Calu3 (cell line): ENCODE results near the gene NKG7. TPM values are rescaled to one million over a fixed set of nuclear protein-coding genes. Genes with fewer than 3 reads are reported as not detected.

Source experiments
- BruUV-seq: library from RNA; stranded (reverse); fragments of 400-500 nt; replicated peaks from 2 replicates; lab custom pipeline; 2021; lab: Mats Ljungman, UMichigan
- CTCF ChIA-PET: fragments of 300-600 bp; sonication (Branson Sonifier 250); formaldehyde crosslinking; loops from one replicate; lab custom pipeline; 2022; ENCODE audit warnings: antibody characterized with exemption; lab: Charles Lee
- DNase-seq: peaks from one replicate; pipeline ENCODE4 v3.0.0; 2022
- H3K27ac Mint-ChIP-seq: one replicate; pipeline ENCODE4 v1.8.0; 2022; ENCODE audit warnings: mixed read lengths; ENCODE audit not compliant: unreplicated experiment
- H3K27me3 Mint-ChIP-seq: one replicate; pipeline ENCODE4 v1.8.0; 2022; ENCODE audit warnings: mixed read lengths; ENCODE audit not compliant: unreplicated experiment
- H3K36me3 Mint-ChIP-seq: one replicate; pipeline ENCODE4 v1.8.0; 2022; ENCODE audit warnings: mild to moderate bottlenecking, moderate library complexity, mixed read lengths; ENCODE audit not compliant: insufficient read depth, unreplicated experiment
- H3K4me1 Mint-ChIP-seq: one replicate; pipeline ENCODE4 v1.8.0; 2022; ENCODE audit warnings: mild to moderate bottlenecking, low read depth, mixed read lengths; ENCODE audit not compliant: unreplicated experiment
- H3K4me3 Mint-ChIP-seq: one replicate; pipeline ENCODE4 v1.8.0; 2022; ENCODE audit warnings: mild to moderate bottlenecking, low read depth, moderate library complexity, mixed read lengths; ENCODE audit not compliant: unreplicated experiment
- H3K9me3 Mint-ChIP-seq: one replicate; pipeline ENCODE4 v1.8.0; 2022; ENCODE audit warnings: low read depth, mixed read lengths; ENCODE audit not compliant: unreplicated experiment
- intact Hi-C: fragments of 100-400 bp; cut with micrococcal nuclease; formaldehyde crosslinking; loops from one replicate; pipeline ENCODE4 v1.10.0; 2022; ENCODE audit not compliant: unreplicated experiment
- total RNA-seq: library from RNA; stranded (reverse); gene quantifications from 2 replicates; pipeline ENCODE4 v1.2.3, GENCODE V29; 2022
- TF ChIP-seq, protein P1 (sequence below): fragments of 200-600 bp; IDR thresholded peaks from one replicate; pipeline ENCODE4 v1.8.0; 2022; ENCODE audit warnings: antibody characterized with exemption; ENCODE audit not compliant: unreplicated experiment

Gene NKG7
- total RNA-seq, 1 experiment from 2014 or later, result not detected

GRCh38 chr19:51331193-51331592, 41.3 kb downstream of the NKG7 start:
- BruUV-seq, result no TSS peak
- Mint-ChIP-seq H3K27ac (no peak overlapping the region), H3K9me3 (peaks cover 6% of the 10 kb centered on the region), H3K4me3 (no peak overlapping the region), H3K27me3 (peaks cover 23% of the 10 kb centered on the region), H3K4me1 (peaks cover 8% of the 10 kb centered on the region), H3K36me3 (peaks cover 4% of the 10 kb centered on the region)
- intact Hi-C loops, result no loop called here
- no peak for DNase-seq
- CTCF ChIA-PET, result no interaction called here
- TF ChIP-seq, protein P1, sequence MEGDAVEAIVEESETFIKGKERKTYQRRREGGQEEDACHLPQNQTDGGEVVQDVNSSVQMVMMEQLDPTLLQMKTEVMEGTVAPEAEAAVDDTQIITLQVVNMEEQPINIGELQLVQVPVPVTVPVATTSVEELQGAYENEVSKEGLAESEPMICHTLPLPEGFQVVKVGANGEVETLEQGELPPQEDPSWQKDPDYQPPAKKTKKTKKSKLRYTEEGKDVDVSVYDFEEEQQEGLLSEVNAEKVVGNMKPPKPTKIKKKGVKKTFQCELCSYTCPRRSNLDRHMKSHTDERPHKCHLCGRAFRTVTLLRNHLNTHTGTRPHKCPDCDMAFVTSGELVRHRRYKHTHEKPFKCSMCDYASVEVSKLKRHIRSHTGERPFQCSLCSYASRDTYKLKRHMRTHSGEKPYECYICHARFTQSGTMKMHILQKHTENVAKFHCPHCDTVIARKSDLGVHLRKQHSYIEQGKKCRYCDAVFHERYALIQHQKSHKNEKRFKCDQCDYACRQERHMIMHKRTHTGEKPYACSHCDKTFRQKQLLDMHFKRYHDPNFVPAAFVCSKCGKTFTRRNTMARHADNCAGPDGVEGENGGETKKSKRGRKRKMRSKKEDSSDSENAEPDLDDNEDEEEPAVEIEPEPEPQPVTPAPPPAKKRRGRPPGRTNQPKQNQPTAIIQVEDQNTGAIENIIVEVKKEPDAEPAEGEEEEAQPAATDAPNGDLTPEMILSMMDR, result no peak

- intact Hi-C loops, result no loop called here
- DNase-seq, result no peak
- H3K4me1 Mint-ChIP-seq, result peaks cover 8% of the 10 kb centered on the region
- peaks cover 32% of the 10 kb centered on the region for H3K27me3 Mint-ChIP-seq
- BruUV-seq, result no TSS peak
- TF ChIP-seq, protein P1, result no peak
- no peak overlapping the region for H3K4me3 Mint-ChIP-seq
- no peak overlapping the region for H3K27ac Mint-ChIP-seq
- CTCF ChIA-PET, result no interaction called here
- H3K36me3 Mint-ChIP-seq, result peaks cover 4% of the 10 kb centered on the region
- peaks cover 6% of the 10 kb centered on the region for H3K9me3 Mint-ChIP-seq
These were observed 42.1 kb downstream of the NKG7 start for GRCh38 chr19:51330366-51330765.

GRCh38 chr19:51329411-51329810, 43.0 kb downstream of the NKG7 start:
- TF ChIP-seq, protein P1, result no peak
- Mint-ChIP-seq H3K9me3 (peaks cover 6% of the 10 kb centered on the region), H3K27me3 (peaks cover 41% of the 10 kb centered on the region), H3K27ac (no peak overlapping the region), H3K36me3 (peaks cover 4% of the 10 kb centered on the region), H3K4me3 (no peak overlapping the region), H3K4me1 (peaks cover 8% of the 10 kb centered on the region)
- intact Hi-C loops, result no loop called here
- BruUV-seq, result no TSS peak
- CTCF ChIA-PET, result no interaction called here
- no peak for DNase-seq

- Mint-ChIP-seq H3K4me3 (peak overlapping the region; percentile 69), H3K27ac (no peak overlapping the region), H3K9me3 (peaks cover 6% of the 10 kb centered on the region), H3K27me3 (peaks cover 62% of the 10 kb centered on the region), H3K36me3 (peaks cover 4% of the 10 kb centered on the region), H3K4me1 (peaks cover 8% of the 10 kb centered on the region)
- BruUV-seq, result no TSS peak
- intact Hi-C loops, result no loop called here
- TF ChIP-seq, protein P1, result peak; percentile 29
- peak; percentile 70 for DNase-seq
- CTCF ChIA-PET, result interaction anchor here (0.6 to 0.8 kb wide), 3 partner anchors 9 to 230 kb away, joined by 3 to 5 read pairs (median 4); no protein-coding TSS in a partner anchor
These were observed 45.1 kb downstream of the NKG7 start for GRCh38 chr19:51327066-51328001.
